ENCODE data around the gene NAP1L4.

NAP1L4 gene

DNA sequence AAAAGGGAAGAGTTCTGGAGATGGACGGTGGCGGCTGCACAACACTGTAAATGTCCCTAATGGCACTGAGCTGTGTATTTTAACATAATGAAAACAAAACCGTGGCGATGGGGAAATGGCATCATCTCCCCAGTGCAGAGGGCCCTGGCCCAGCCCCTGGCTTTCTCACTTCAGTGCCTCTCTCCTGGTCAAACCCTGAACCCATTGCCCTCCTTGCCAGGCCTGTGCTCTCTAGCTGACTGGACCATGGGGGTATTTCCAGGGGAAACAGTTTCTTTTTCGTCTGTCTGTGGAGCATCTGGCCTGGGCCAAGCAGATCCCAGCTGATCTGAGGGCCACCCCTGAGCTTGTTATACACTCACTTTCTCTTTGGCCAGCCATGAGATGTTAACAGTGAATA lies 17.4 kb upstream of the NAP1L4 start:
- no peak for TF ChIP-seq CTCF (IDR thresholded peaks at IDR 0.05; ENCODE audit: low read length)
- TF ChIP-seq EZH2 (IDR thresholded peaks at IDR 0.05; ENCODE audit: borderline replicate concordance, low read length), result no peak
- Histone ChIP-seq H3K9me3 (ENCODE audit: low read length) (no peaks in the 10 kb centered on the region), H4K20me1 (ENCODE audit: insufficient read depth, low read length) (no peaks in the 10 kb centered on the region), H3K4me1 (ENCODE audit: insufficient read depth, low read length, severe bottlenecking) (no peaks in the 10 kb centered on the region), H3K27me3 (ENCODE audit: insufficient read depth, low read length) (no peaks in the 10 kb centered on the region), H3K4me2 (ENCODE audit: low read length) (no peak overlapping the region), H3K4me3 (ENCODE audit: low read depth, low read length, poor library complexity, severe bottlenecking) (no peak overlapping the region), H3K9ac (ENCODE audit: low read length) (no peak overlapping the region), H3K36me3 (ENCODE audit: insufficient read depth, low read length) (peaks cover 35% of the 10 kb centered on the region), H3K27ac (ENCODE audit: low read depth, low read length, poor library complexity, severe bottlenecking) (no peak overlapping the region), H3K79me2 (ENCODE audit: insufficient read depth, low read length) (no peaks in the 10 kb centered on the region), H3F3A (ENCODE audit: insufficient read depth, low read length) (no peaks in the 10 kb centered on the region), H3K9me2 (ENCODE audit: low read depth, low read length) (no peaks in the 10 kb centered on the region), H2AFZ (ENCODE audit: low read length) (no peak overlapping the region)

GRCh38 chr11:3008746-3009336 lies 16.7 kb upstream of the NAP1L4 start:
- Histone ChIP-seq H3K9me3 (ENCODE audit: low read length) (no peaks in the 10 kb centered on the region), H3K4me3 (ENCODE audit: low read depth, low read length, poor library complexity, severe bottlenecking) (no peak overlapping the region), H3K9me2 (ENCODE audit: low read depth, low read length) (no peaks in the 10 kb centered on the region), H3K27me3 (ENCODE audit: insufficient read depth, low read length) (no peaks in the 10 kb centered on the region), H3F3A (ENCODE audit: insufficient read depth, low read length) (no peaks in the 10 kb centered on the region), H3K4me1 (ENCODE audit: insufficient read depth, low read length, severe bottlenecking) (no peaks in the 10 kb centered on the region), H3K27ac (ENCODE audit: low read depth, low read length, poor library complexity, severe bottlenecking) (no peak overlapping the region), H3K79me2 (ENCODE audit: insufficient read depth, low read length) (no peaks in the 10 kb centered on the region), H4K20me1 (ENCODE audit: insufficient read depth, low read length) (no peaks in the 10 kb centered on the region), H3K9ac (ENCODE audit: low read length) (no peak overlapping the region), H3K4me2 (ENCODE audit: low read length) (no peak overlapping the region), H3K36me3 (ENCODE audit: insufficient read depth, low read length) (peaks cover 29% of the 10 kb centered on the region), H2AFZ (ENCODE audit: low read length) (no peak overlapping the region)
- TF ChIP-seq CTCF (IDR thresholded peaks at IDR 0.05; ENCODE audit: low read length) (no peak), EZH2 (IDR thresholded peaks at IDR 0.05; ENCODE audit: borderline replicate concordance, low read length) (no peak)

GRCh38 chr11:3007404-3008010 lies 15.4 kb upstream of the NAP1L4 start:
- no peak overlapping the region for H2AFZ ChIP-seq (ENCODE audit: low read length)
- H3K27me3 ChIP-seq (ENCODE audit: insufficient read depth, low read length), result no peaks in the 10 kb centered on the region
- H3K9me2 ChIP-seq (ENCODE audit: low read depth, low read length), result no peaks in the 10 kb centered on the region
- no peaks in the 10 kb centered on the region for H3K9me3 ChIP-seq (ENCODE audit: low read length)
- no peak overlapping the region for H3K9ac ChIP-seq (ENCODE audit: low read length)
- TF ChIP-seq EZH2 (IDR thresholded peaks at IDR 0.05; ENCODE audit: borderline replicate concordance, low read length) (no peak), CTCF (IDR thresholded peaks at IDR 0.05; ENCODE audit: low read length) (no peak)
- no peaks in the 10 kb centered on the region for H4K20me1 ChIP-seq (ENCODE audit: insufficient read depth, low read length)
- no peaks in the 10 kb centered on the region for H3F3A ChIP-seq (ENCODE audit: insufficient read depth, low read length)
- no peak overlapping the region for H3K4me3 ChIP-seq (ENCODE audit: low read depth, low read length, poor library complexity, severe bottlenecking)
- H3K36me3 ChIP-seq (ENCODE audit: insufficient read depth, low read length), result peaks cover 32% of the 10 kb centered on the region
- no peak overlapping the region for H3K27ac ChIP-seq (ENCODE audit: low read depth, low read length, poor library complexity, severe bottlenecking)
- H3K79me2 ChIP-seq (ENCODE audit: insufficient read depth, low read length), result no peaks in the 10 kb centered on the region
- H3K4me1 ChIP-seq (ENCODE audit: insufficient read depth, low read length, severe bottlenecking), result no peaks in the 10 kb centered on the region
- H3K4me2 ChIP-seq (ENCODE audit: low read length), result no peak overlapping the region

Data from OCI-LY1 (cell line).